ENCODE measurements around the gene CCNG2.

DNA sequence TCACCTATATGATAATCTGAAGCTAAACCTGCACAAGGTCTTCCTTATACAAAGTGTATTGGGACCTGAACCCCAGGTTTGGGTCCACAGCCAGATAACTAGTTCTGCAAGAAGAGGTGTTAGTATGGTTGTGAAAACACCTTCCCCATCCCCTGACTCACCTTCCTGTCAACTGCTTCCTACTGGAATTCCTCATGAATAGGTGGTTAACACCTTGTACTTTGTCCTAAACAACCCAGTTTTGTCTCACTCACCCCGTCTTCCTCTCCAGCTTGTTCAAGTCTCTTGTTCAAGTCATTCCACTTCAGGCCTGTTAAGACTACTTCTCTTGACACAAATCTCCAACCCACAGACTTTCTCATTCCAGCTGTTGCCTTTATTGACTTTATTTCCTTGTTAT lies 45.5 kb downstream of the CCNG2 start:
- TF ChIP-seq, protein P1, sequence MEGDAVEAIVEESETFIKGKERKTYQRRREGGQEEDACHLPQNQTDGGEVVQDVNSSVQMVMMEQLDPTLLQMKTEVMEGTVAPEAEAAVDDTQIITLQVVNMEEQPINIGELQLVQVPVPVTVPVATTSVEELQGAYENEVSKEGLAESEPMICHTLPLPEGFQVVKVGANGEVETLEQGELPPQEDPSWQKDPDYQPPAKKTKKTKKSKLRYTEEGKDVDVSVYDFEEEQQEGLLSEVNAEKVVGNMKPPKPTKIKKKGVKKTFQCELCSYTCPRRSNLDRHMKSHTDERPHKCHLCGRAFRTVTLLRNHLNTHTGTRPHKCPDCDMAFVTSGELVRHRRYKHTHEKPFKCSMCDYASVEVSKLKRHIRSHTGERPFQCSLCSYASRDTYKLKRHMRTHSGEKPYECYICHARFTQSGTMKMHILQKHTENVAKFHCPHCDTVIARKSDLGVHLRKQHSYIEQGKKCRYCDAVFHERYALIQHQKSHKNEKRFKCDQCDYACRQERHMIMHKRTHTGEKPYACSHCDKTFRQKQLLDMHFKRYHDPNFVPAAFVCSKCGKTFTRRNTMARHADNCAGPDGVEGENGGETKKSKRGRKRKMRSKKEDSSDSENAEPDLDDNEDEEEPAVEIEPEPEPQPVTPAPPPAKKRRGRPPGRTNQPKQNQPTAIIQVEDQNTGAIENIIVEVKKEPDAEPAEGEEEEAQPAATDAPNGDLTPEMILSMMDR (IDR thresholded peaks at IDR 0.05 in 8 of 11, conservative IDR thresholded peaks at IDR 0.05 in 3 of 11), result no peak
- TF ChIP-seq POLR2A (IDR thresholded peaks at IDR 0.05), result no peak
- TF ChIP-seq POLR2AphosphoS5 (IDR thresholded peaks at IDR 0.05), result no peak
